BJ (cell line): ENCODE measurements around the gene RAD51B. TPM values are rescaled to one million over a fixed set of nuclear protein-coding genes. Genes with fewer than 3 reads are reported as not detected.
A peak's percentile ranks its signal among the peaks of the same experiment; 100 is the strongest.

Experiments
- CTCF ChIA-PET: fragments of 350-600 bp; formaldehyde crosslinking; extraction: SDS; loops from one replicate; lab custom pipeline; 2021; ENCODE audit warnings: antibody characterized with exemption, inconsistent platforms; lab: Yijun Ruan, JAX
- POLR2A ChIA-PET: fragments of 300-600 bp; sonication (Branson Sonifier 250); formaldehyde crosslinking; extraction: SDS; loops from one replicate; lab custom pipeline; 2021; ENCODE audit warnings: antibody characterized with exemption; lab: Charles Lee
- DNase-seq: peaks from one replicate; pipeline ENCODE4 v3.0.0-alpha.2; 2011; ENCODE audit warnings: low read depth
- H3K27me3 ChIP-seq: 2 replicates; pipeline ENCODE4 v1.6.0; 2011; ENCODE audit warnings: low read length; ENCODE audit not compliant: control insufficient read depth, insufficient read depth
- H3K36me3 ChIP-seq: 2 replicates; pipeline ENCODE4 v1.5.1; 2011; ENCODE audit warnings: low read length; ENCODE audit not compliant: control insufficient read depth, insufficient read depth
- H3K4me3 ChIP-seq: 2 replicates; pipeline ENCODE4 v1.5.1; 2011; ENCODE audit warnings: low read depth, mild to moderate bottlenecking, control low read depth, low read length
- polyA plus RNA-seq: library from polyadenylated mRNA; depleted of rRNA; stranded (reverse); fragments of >200 nt; gene quantifications from 2 replicates; pipeline ENCODE4 v1.2.3, GENCODE V29; 2011
- TF ChIP-seq, protein P1 (sequence below): IDR thresholded peaks from 2 replicates; pipeline ENCODE4 v1.5.1; 2011; ENCODE audit warnings: low read depth, mild to moderate bottlenecking, control low read depth, inconsistent platforms, low read length, moderate library complexity; ENCODE audit not compliant: insufficient read depth

The RAD51B gene
- polyA plus RNA-seq, 1 experiment = 5.6 TPM

DNA sequence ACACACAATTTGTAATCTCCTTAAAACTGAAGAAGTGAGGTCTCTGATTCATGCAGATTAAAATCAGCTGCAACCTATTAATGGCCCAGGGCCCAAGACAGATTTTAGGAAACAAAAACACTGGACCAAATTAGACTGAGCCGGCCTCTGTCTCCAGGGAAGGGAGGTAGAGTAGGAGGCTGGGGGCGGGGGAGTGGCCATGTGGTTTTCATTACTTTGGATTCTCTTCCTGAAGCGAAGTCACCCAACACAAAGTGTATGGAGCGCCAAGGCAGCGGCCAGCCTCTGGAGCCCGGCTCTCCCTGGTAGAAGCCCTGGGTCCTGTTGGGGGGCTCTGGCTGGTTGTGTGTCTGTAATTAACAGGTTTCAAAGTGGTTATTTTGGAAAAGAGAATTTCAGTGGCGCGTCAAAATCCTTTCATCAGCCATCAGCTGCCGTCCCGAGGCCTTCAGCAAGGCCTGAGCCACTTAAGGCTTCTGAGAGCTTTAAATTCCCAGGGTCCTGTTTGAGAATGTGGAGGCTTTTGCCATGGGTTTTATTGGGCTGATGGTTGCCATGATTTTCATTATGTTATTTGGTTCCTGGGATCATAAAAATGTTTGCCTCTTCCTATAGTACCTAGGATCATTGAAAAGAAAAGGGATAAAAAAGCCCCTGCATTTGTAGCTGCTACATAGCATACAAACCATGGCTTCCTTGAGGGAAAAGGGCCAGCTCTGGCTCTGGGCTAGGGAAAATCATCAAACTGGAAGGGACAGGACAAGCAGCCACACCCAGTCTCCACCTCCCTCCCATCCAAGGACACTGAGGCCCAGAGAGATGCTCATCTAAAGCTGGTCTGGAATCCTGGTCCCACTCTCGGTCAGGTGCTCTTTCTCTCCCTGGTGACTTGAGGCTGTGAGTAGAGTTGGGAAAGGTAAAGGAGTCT, 690.9 kb downstream of the RAD51B start:
- TF ChIP-seq, protein P1, sequence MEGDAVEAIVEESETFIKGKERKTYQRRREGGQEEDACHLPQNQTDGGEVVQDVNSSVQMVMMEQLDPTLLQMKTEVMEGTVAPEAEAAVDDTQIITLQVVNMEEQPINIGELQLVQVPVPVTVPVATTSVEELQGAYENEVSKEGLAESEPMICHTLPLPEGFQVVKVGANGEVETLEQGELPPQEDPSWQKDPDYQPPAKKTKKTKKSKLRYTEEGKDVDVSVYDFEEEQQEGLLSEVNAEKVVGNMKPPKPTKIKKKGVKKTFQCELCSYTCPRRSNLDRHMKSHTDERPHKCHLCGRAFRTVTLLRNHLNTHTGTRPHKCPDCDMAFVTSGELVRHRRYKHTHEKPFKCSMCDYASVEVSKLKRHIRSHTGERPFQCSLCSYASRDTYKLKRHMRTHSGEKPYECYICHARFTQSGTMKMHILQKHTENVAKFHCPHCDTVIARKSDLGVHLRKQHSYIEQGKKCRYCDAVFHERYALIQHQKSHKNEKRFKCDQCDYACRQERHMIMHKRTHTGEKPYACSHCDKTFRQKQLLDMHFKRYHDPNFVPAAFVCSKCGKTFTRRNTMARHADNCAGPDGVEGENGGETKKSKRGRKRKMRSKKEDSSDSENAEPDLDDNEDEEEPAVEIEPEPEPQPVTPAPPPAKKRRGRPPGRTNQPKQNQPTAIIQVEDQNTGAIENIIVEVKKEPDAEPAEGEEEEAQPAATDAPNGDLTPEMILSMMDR = no peak
- ChIA-PET CTCF (interaction anchor here (0.7 to 1.1 kb wide), 5 partner anchors 10 to 253 kb away, joined by 3 read pairs; no protein-coding TSS in a partner anchor), POLR2A (interaction anchor here (0.7 kb wide), 1 partner anchor 309 kb away, joined by 3 read pairs; no protein-coding TSS in a partner anchor)
- Histone ChIP-seq H3K4me3 (no peak overlapping the region), H3K36me3 (no peaks in the 10 kb centered on the region), H3K27me3 (no peaks in the 10 kb centered on the region)
- peak; percentile 83 for DNase-seq

DNA sequence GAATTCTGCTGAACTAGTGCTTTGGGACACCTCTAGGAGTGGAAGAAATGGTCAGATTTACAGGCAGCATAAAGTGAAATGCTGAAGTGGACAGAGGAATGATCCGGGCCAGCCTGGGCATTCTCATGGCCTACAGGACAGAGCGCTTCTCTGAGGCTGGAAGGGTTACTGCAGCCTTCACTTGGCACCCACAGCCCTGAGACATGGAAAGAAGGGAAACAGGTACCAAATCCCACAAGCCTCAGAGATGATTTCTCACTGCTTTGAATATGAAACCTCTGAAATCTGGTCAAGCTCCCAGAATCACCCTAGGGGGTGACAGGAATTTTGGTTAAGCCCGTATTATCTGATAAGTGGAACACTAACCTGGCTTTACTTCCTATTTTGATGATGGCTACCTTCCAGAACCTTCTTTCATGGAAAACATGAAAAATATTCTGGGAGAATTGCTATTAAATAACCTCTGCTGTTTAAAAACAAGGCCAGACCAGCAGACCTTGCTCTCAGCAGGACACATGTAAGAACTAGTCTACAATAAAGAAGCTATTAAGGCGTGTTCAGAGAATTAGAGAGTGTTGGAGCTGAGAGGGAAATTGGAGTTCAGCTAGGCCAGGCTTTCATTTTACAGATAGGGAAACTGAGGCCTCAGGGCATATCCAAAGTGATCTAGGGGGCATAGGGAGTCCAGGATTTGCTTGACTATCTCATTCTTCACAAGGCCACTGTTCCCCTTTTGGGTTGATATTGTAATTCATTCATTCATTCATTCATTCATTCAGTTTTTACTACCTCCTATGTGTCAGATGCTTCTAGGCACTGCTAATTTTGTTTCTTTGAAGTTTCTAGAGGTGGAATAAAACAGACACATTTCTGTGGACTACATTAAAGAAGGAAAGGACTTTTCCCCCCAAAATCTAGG, 691.8 kb downstream of the RAD51B start:
- POLR2A ChIA-PET = interaction anchor here (0.6 kb wide), 1 partner anchor 206 kb away, joined by 3 read pairs; no protein-coding TSS in a partner anchor

DNA sequence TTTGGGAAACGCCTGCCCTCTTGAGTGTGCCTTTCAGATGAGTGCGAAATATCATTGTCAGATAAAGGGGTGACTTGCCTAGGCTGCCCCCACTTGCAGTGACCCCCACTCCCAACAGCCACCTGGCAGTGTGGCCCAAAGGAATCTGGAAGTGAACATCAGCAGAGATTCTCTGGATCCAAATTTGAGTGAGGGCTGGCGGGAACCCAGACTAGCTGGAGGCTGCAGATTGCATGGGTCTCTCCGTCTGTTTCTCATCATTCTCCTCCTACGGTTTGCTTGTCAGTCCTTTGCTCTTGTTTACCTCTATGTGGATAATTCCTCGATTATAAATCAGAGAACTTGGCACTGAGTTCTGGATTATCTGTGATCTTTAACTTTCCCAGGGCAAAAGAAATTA, 692.5 kb downstream of the RAD51B start:
- DNase-seq = no peak
- TF ChIP-seq, protein P1 = no peak
- POLR2A ChIA-PET = interaction anchor here (0.6 kb wide), 1 partner anchor 205 kb away, joined by 3 read pairs; no protein-coding TSS in a partner anchor
- CTCF ChIA-PET = interaction anchor here (0.9 kb wide), 1 partner anchor 138 kb away, joined by 3 read pairs; no protein-coding TSS in a partner anchor
- Histone ChIP-seq H3K27me3 (no peaks in the 10 kb centered on the region), H3K36me3 (no peaks in the 10 kb centered on the region), H3K4me3 (no peak overlapping the region)

More for the DNA sequence above, 691.8 kb downstream of the RAD51B start:
- H3K4me3 ChIP-seq = no peak overlapping the region
- no peak for DNase-seq
- no peaks in the 10 kb centered on the region for H3K27me3 ChIP-seq
- CTCF ChIA-PET = interaction anchor here (0.7 to 1.1 kb wide), 4 partner anchors 9 to 252 kb away, joined by 3 read pairs; no protein-coding TSS in a partner anchor
- no peaks in the 10 kb centered on the region for H3K36me3 ChIP-seq
- TF ChIP-seq, protein P1 = 0 out of 2 replicates have a peak, but pooled peaks have one; percentile 5

DNA sequence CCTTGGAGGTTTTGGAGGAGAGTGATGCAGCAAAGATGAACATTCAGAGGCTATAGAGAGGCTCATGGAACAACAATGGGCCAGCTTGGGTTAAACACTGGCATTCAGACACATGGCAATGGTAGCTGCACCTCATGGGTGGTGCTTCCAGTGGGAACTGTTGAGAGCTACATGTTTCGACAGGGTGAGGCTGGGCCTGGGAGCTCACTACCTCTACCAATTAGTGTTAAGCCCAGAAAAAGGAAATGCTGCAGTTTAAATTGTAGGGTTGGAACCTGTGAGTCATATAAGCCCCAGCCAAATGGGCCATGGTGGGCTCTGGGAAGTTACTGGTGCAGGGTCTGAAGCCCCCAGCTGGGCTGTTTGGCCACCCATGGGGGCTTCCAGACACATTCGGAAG, 693.6 kb downstream of the RAD51B start:
- ChIA-PET POLR2A (no interaction called here), CTCF (no interaction called here)

More for the DNA sequence above, 693.6 kb downstream of the RAD51B start:
- H3K4me3 ChIP-seq = no peak overlapping the region
- no peaks in the 10 kb centered on the region for H3K36me3 ChIP-seq
- H3K27me3 ChIP-seq = no peaks in the 10 kb centered on the region
- DNase-seq = no peak
- TF ChIP-seq, protein P1 = no peak
